GM12878 (cell line): ENCODE results near the gene APOE.

ENCODE experiments used
- ASH2L ChIP-seq: fragments of 300-600, 200-600 bp; sonication (generic); IDR thresholded peaks from 2 replicates; pipeline ENCODE4 v1.6.1; 2017; ENCODE audit warnings: low read depth, mild to moderate bottlenecking, borderline replicate concordance
- BACH1 ChIP-seq: fragments of 450-650 bp; IDR thresholded peaks from 2 replicates; pipeline ENCODE4 v1.6.1; 2017; ENCODE audit warnings: mild to moderate bottlenecking, borderline replicate concordance
- CTCF ChIP-seq, 3 experiments: IDR thresholded peaks in 2 of 3; conservative IDR thresholded peaks in 1 of 3; 2 replicates each; pipeline ENCODE4 v1.5.1; 2011; ENCODE audit warnings: low read depth in 3 of 3, low read length in 3 of 3, mild to moderate bottlenecking in 3 of 3, control low read depth in 2 of 3, moderate library complexity in 2 of 3, inconsistent platforms in 1 of 3, mixed read lengths in 1 of 3; ENCODE audit not compliant: control insufficient read depth in 2 of 3, insufficient read depth in 1 of 3; ENCODE audit errors: extremely low read depth in 1 of 3
- EP300 ChIP-seq, 2 experiments: fragments of 150-350 bp in 1 of 2; IDR thresholded peaks; 2 replicates each; pipeline ENCODE4 v1.6.1; 2011 to 2012; ENCODE audit warnings: low read depth in 2 of 2, low read length in 2 of 2, borderline replicate concordance in 1 of 2, improper control_type of control experiment in 1 of 2, inconsistent platforms in 1 of 2; ENCODE audit not compliant: control insufficient read depth in 1 of 2
- MTA2 ChIP-seq: fragments of 450-650 bp; IDR thresholded peaks from 2 replicates; pipeline ENCODE4 v1.6.1; 2016; ENCODE audit warnings: low read depth, mild to moderate bottlenecking, moderate library complexity
- POLR2A ChIP-seq: IDR thresholded peaks from 2 replicates; pipeline ENCODE4 v1.6.1; 2011; ENCODE audit warnings: low read depth, mild to moderate bottlenecking, low read length
- USF1 ChIP-seq: IDR thresholded peaks from 2 replicates; pipeline ENCODE4 v1.6.1; 2011; ENCODE audit warnings: borderline replicate concordance, low read depth, mild to moderate bottlenecking, moderate library complexity, mixed read lengths, low read length; ENCODE audit not compliant: insufficient read depth; ENCODE audit errors: extremely low read length

GRCh38 chr19:44949550-44949949 lies 44.0 kb downstream of the APOE start:
- no peak for TF ChIP-seq CTCF (IDR thresholded peaks at IDR 0.05 in 2 of 3, conservative IDR thresholded peaks at IDR 0.05 in 1 of 3; ENCODE audit: control insufficient read depth in 2 of 3, extremely low read depth in 1 of 3, insufficient read depth in 1 of 3, low read depth in 3 of 3, low read length in 3 of 3)
- TF ChIP-seq MTA2: no peak
- no peak for TF ChIP-seq EP300 (IDR thresholded peaks at IDR 0.05; ENCODE audit: borderline replicate concordance in 1 of 2, control insufficient read depth in 1 of 2, low read depth in 2 of 2, low read length in 2 of 2)
- no peak for TF ChIP-seq POLR2A
- TF ChIP-seq ASH2L: no peak
- no peak for TF ChIP-seq BACH1
- no peak for TF ChIP-seq USF1
